Measurements from ENCODE around the gene KLRD1.
"Not testable (repeated sequence)": the region's sequence is repeated elsewhere in the genome, so short reads cannot be mapped to it uniquely, and the experiment has no call there.

DNA sequence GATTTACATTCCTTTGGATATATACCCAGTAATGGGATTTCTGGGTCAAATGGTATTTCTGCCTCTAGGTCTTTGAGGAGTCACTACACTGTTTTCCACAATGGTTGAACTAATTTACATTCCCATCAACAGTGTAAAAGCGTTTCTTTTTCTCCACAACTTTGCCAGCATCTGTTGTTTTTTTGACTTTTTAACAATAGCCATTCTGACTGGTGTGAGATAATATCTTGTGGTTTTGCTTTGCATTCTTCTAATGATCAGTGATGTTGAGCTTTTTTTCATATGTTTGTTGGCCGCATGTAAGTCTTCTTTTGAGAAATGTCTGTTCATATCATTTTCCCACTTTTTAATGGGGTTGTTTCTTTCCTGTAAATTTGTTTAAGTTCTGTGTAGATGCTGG is 33.3 kb downstream of the KLRD1 start:
- TF ChIP-seq, protein P1, sequence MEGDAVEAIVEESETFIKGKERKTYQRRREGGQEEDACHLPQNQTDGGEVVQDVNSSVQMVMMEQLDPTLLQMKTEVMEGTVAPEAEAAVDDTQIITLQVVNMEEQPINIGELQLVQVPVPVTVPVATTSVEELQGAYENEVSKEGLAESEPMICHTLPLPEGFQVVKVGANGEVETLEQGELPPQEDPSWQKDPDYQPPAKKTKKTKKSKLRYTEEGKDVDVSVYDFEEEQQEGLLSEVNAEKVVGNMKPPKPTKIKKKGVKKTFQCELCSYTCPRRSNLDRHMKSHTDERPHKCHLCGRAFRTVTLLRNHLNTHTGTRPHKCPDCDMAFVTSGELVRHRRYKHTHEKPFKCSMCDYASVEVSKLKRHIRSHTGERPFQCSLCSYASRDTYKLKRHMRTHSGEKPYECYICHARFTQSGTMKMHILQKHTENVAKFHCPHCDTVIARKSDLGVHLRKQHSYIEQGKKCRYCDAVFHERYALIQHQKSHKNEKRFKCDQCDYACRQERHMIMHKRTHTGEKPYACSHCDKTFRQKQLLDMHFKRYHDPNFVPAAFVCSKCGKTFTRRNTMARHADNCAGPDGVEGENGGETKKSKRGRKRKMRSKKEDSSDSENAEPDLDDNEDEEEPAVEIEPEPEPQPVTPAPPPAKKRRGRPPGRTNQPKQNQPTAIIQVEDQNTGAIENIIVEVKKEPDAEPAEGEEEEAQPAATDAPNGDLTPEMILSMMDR (IDR thresholded peaks at IDR 0.05): not testable (repeated sequence)
- TF ChIP-seq POLR2A (IDR thresholded peaks at IDR 0.05): not testable (repeated sequence)
